ENCODE results near the gene NR1I2. TPM values are rescaled to one million over a fixed set of nuclear protein-coding genes. Genes with fewer than 3 reads are reported as not detected.

The NR1I2 gene
- total RNA-seq, 1 experiment from 2014 or later = 0.07 TPM

DNA sequence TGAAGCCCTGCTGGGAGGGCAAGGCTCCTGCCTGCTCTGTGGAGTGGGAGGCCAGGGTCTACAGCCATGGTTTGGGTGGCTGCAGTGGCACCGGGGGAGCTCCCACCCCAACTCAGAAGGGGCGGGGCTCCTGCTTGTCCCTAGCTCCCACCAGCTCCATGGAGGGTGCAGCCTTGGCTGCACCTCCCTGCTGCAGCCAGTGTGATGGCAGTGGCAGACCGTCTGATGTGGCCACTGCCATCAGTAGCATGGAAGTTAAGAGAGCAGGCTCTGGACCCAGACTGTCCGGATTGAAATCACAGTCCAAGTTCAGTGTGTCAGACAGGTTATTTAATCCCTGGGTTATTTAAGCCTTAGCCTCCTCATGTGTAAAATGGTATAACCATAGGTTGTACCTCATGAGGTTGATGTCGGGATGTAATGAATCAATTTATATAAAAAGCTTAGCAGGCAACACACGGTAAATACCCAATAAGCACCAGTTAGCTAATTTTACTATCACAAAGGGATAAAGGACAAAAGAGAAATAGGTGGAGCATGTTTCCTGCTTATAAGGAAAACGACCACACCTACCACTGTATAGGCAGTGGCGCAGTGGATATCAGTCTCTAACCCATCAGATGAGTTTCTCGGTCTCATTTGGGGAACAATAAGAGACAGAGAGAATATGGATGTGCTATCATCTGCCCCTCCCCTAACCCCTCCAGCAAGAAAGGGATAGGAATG, 13.1 kb upstream of the NR1I2 start:
- no peak for ATAC-seq
- ChIA-PET POLR2A (no interaction called here), RAD21 (ENCODE audit: low non-redundant PET in 1 of 2, low total read pairs in 2 of 2, uncharacterized antibody in 2 of 2, unreplicated experiment in 2 of 2) (no interaction called here), CTCF (no interaction called here)
- Histone ChIP-seq H3K27ac (ENCODE audit: low read depth, low read length) (no peak overlapping the region), H3K9me3 (ENCODE audit: control insufficient read depth in 1 of 2, insufficient read depth in 1 of 2, low read depth in 1 of 2, low read length in 2 of 2) (no peaks in the 10 kb centered on the region), H3K4me1 (ENCODE audit: control insufficient read depth in 1 of 2, insufficient read depth in 2 of 2, low read length in 2 of 2) (no peaks in the 10 kb centered on the region), H2AFZ (ENCODE audit: low read depth, low read length, poor library complexity, severe bottlenecking) (no peak overlapping the region), H3K27me3 (ENCODE audit: insufficient read depth, low read length) (no peaks in the 10 kb centered on the region), H3K36me3 (ENCODE audit: control insufficient read depth in 1 of 2, insufficient read depth in 2 of 2, low read length in 2 of 2) (no peaks in the 10 kb centered on the region), H3K9me2 (ENCODE audit: insufficient read depth) (no peaks in the 10 kb centered on the region), H3K79me2 (ENCODE audit: insufficient read depth, low read length) (no peaks in the 10 kb centered on the region), H3K4me3 (replicated peaks in 1 of 2; ENCODE audit: low read depth in 1 of 2, low read length in 2 of 2) (no peak overlapping the region), H3K4me2 (ENCODE audit: low read length) (no peak overlapping the region), H4K20me1 (ENCODE audit: insufficient read depth) (no peaks in the 10 kb centered on the region), H3K9ac (ENCODE audit: low read length) (no peak overlapping the region)
- BruUV-seq (replicated peaks) = no TSS peak
- intact Hi-C loops (cut with micrococcal nuclease) = no loop called here
- no peak for DNase-seq (ENCODE audit: low read depth, low spot score)
- TF ChIP-seq EZH2 (IDR thresholded peaks at IDR 0.05) = no peak
- TF ChIP-seq SP1 (IDR thresholded peaks at IDR 0.05; ENCODE audit: low read depth) = no peak
- TF ChIP-seq, protein P1, sequence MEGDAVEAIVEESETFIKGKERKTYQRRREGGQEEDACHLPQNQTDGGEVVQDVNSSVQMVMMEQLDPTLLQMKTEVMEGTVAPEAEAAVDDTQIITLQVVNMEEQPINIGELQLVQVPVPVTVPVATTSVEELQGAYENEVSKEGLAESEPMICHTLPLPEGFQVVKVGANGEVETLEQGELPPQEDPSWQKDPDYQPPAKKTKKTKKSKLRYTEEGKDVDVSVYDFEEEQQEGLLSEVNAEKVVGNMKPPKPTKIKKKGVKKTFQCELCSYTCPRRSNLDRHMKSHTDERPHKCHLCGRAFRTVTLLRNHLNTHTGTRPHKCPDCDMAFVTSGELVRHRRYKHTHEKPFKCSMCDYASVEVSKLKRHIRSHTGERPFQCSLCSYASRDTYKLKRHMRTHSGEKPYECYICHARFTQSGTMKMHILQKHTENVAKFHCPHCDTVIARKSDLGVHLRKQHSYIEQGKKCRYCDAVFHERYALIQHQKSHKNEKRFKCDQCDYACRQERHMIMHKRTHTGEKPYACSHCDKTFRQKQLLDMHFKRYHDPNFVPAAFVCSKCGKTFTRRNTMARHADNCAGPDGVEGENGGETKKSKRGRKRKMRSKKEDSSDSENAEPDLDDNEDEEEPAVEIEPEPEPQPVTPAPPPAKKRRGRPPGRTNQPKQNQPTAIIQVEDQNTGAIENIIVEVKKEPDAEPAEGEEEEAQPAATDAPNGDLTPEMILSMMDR (IDR thresholded peaks at IDR 0.05 in 2 of 3, conservative IDR thresholded peaks at IDR 0.05 in 1 of 3; ENCODE audit: borderline replicate concordance in 1 of 3, insufficient read depth in 1 of 3, low read depth in 2 of 3, low read length in 2 of 3) = no peak
- TF ChIP-seq POLR2AphosphoS5 (IDR thresholded peaks at IDR 0.05; ENCODE audit: low read depth, low read length) = no peak
- TF ChIP-seq ZFX (IDR thresholded peaks at IDR 0.05) = no peak
- TF ChIP-seq SIN3A (IDR thresholded peaks at IDR 0.05; ENCODE audit: low read depth) = no peak
- no peak for TF ChIP-seq FOSL1 (IDR thresholded peaks at IDR 0.05; ENCODE audit: low read depth)
- TF ChIP-seq TCF7L2 (IDR thresholded peaks at IDR 0.05; ENCODE audit: borderline replicate concordance, extremely low read depth, insufficient read depth, insufficient read length) = no peak
- no peak for TF ChIP-seq YY1 (IDR thresholded peaks at IDR 0.05; ENCODE audit: extremely low read depth, insufficient replicate concordance, low read depth, low read length)
- TF ChIP-seq, protein P2, sequence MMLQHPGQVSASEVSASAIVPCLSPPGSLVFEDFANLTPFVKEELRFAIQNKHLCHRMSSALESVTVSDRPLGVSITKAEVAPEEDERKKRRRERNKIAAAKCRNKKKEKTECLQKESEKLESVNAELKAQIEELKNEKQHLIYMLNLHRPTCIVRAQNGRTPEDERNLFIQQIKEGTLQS (IDR thresholded peaks at IDR 0.05) = no peak
- no peak for TF ChIP-seq RAD21 (IDR thresholded peaks at IDR 0.05; ENCODE audit: low read depth)
- TF ChIP-seq, protein P3, sequence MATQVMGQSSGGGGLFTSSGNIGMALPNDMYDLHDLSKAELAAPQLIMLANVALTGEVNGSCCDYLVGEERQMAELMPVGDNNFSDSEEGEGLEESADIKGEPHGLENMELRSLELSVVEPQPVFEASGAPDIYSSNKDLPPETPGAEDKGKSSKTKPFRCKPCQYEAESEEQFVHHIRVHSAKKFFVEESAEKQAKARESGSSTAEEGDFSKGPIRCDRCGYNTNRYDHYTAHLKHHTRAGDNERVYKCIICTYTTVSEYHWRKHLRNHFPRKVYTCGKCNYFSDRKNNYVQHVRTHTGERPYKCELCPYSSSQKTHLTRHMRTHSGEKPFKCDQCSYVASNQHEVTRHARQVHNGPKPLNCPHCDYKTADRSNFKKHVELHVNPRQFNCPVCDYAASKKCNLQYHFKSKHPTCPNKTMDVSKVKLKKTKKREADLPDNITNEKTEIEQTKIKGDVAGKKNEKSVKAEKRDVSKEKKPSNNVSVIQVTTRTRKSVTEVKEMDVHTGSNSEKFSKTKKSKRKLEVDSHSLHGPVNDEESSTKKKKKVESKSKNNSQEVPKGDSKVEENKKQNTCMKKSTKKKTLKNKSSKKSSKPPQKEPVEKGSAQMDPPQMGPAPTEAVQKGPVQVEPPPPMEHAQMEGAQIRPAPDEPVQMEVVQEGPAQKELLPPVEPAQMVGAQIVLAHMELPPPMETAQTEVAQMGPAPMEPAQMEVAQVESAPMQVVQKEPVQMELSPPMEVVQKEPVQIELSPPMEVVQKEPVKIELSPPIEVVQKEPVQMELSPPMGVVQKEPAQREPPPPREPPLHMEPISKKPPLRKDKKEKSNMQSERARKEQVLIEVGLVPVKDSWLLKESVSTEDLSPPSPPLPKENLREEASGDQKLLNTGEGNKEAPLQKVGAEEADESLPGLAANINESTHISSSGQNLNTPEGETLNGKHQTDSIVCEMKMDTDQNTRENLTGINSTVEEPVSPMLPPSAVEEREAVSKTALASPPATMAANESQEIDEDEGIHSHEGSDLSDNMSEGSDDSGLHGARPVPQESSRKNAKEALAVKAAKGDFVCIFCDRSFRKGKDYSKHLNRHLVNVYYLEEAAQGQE (IDR thresholded peaks at IDR 0.05; ENCODE audit: low read depth) = no peak
- no peak for TF ChIP-seq ELF1 (IDR thresholded peaks at IDR 0.05; ENCODE audit: borderline replicate concordance, low read depth)
- TF ChIP-seq ZNF274 (IDR thresholded peaks at IDR 0.05; ENCODE audit: low read depth, low read length) = no peak
- TF ChIP-seq, protein P4, sequence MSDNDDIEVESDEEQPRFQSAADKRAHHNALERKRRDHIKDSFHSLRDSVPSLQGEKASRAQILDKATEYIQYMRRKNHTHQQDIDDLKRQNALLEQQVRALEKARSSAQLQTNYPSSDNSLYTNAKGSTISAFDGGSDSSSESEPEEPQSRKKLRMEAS (IDR thresholded peaks at IDR 0.05) = no peak
- TF ChIP-seq, protein P5, sequence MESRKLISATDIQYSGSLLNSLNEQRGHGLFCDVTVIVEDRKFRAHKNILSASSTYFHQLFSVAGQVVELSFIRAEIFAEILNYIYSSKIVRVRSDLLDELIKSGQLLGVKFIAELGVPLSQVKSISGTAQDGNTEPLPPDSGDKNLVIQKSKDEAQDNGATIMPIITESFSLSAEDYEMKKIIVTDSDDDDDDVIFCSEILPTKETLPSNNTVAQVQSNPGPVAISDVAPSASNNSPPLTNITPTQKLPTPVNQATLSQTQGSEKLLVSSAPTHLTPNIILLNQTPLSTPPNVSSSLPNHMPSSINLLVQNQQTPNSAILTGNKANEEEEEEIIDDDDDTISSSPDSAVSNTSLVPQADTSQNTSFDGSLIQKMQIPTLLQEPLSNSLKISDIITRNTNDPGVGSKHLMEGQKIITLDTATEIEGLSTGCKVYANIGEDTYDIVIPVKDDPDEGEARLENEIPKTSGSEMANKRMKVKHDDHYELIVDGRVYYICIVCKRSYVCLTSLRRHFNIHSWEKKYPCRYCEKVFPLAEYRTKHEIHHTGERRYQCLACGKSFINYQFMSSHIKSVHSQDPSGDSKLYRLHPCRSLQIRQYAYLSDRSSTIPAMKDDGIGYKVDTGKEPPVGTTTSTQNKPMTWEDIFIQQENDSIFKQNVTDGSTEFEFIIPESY (IDR thresholded peaks at IDR 0.05; ENCODE audit: extremely low read depth, insufficient replicate concordance, low read length) = no peak
- no peak for TF ChIP-seq SRF (IDR thresholded peaks at IDR 0.05; ENCODE audit: low read depth)
- no peak for TF ChIP-seq CEBPB (IDR thresholded peaks at IDR 0.05; ENCODE audit: low read depth)

Measured in HCT116 (cell line).